Stimulated activated CD4-positive, alpha-beta T cell treated with anti-CD3 and anti-CD28 coated beads, Interleukin-1b, Interleukin-23, amount 100 ng/mL, for 24 hours (primary cell): ENCODE data around the gene COL1A2.

Experiments
- DNase-seq, 4 experiments: peaks; one replicate each; pipeline ENCODE4 v3.0.0-alpha.2; 2020; ENCODE audit warnings: low read depth in 4 of 4, low spot score in 1 of 4

COL1A2 gene

DNA sequence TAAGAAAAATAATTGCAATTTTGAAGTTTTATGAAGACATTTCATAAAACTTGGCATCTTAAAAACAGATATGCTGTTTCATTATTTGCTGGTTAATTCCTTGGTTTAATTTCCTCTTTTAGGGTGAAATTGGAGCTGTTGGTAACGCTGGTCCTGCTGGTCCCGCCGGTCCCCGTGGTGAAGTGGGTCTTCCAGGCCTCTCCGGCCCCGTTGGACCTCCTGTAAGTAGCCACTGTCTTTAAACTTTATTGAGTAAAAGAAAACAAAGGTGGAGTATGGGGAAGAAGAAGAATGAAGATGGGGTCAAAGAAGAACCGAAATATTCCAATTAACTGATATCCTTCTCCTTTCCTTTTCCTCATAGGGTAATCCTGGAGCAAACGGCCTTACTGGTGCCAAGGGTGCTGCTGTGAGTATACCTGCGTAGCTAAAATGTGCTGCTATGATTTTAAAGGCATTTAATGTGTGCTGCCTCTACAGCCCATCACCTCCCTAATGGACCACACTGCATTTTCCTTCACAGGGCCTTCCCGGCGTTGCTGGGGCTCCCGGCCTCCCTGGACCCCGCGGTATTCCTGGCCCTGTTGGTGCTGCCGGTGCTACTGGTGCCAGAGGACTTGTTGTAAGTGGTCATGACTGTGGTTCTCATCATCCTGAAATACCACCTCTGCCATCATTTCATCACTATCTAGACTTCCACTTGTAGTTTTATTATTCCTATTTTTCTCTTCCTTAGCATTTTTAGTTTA, 14.7 kb downstream of the COL1A2 start:
- no peak for DNase-seq

DNA sequence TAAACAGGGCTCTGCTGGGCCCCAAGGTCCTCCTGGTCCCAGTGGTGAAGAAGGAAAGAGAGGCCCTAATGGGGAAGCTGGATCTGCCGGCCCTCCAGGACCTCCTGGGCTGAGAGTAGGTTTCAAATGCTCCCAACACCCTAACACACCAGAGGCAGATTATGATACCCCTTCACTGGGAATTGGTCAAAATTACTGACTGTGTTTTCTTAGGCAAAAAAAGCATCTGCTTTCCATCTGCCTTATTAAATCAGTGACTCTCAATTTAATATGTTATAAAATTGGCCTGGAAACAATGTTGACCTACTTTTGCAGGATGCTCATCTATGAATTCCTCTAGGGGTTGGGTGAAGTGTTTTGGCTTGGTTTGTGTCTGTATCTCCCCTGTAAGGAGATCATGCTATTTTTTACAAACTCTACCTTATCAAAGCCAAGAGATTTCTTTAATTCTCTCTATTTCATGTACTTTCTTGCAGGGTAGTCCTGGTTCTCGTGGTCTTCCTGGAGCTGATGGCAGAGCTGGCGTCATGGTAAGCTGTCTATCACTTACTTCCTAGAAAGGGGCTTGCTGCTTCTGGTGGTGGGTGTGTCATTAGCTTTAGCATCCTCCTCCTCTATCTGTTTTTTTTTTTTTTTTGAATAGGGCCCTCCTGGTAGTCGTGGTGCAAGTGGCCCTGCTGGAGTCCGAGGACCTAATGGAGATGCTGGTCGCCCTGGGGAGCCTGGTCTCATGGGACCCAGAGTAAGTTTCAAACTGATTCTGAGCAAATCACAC, 15.9 kb downstream of the COL1A2 start:
- no peak for DNase-seq

DNA sequence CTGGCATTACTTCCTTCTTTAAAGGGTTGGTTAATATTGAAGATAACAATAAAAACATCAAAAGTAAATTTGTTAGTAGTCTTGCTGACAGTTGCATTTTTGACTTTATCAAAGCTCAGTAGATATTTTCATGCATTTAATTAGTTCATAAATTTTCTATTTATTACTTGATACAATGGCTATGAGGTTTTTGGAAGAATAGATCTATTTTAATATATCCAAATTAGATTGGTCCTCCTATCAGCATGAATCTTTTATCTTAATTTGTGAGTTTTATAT, 16.4 kb downstream of the COL1A2 start:
- DNase-seq: no peak

DNA sequence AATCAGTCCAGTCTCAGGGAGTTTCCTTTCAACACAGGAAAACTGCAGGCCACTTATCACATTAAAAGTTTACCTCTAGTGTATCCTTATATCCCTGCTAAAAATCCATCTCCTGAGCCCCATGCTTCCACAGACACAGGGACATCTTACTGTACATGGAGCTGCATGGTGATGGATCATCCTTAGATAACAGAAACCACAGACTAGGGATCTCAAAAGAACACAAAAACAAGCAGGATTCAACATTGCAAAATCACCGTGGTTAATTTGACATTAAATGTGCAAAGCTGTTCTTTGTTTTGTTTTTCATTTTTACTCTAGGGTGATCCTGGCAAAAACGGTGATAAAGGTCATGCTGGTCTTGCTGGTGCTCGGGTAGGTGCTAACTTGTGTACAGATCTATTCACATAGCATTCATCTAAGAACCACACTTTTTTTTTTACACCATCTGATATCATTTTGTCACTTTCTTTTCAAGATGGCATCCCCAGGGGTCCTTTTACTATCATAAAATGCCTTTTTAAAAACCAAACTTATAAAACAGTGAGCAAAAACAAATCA, 18.1 kb downstream of the COL1A2 start:
- DNase-seq: no peak

DNA sequence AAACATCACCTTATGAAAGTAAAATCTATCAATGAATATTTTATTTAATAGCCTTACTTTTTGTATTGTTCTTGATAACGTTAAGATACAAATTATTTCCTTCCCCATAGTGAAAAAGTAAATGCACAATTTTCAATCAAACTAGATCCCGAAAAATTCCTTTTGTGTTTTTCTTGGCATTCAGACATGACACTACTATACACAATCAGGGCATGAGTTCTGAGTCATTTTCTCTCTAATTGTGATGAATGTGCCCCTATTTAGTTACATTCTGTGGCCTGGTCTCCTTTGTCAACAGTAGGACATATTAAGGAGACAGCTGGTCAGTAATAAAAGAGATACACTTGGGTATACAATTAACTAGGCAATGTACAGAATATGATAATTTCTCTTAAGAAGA, 19.8 kb downstream of the COL1A2 start:
- no peak for DNase-seq

DNA sequence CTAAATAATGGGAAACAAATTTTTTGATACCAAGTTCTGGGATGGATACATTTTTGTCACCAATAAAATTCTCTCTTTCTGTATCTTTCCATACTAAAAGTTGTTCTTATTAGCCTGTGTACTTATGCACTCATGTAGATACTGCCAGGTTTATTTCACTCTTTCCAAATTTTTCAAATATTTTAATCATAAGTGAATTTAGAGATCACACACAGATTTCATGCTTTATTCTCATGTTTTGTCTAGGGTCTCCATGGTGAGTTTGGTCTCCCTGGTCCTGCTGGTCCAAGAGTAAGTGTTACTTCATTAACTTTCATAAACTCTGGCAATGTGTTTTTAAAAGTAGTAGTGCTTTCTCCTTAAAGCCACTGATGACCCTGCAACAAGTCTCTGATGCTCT, 20.3 kb downstream of the COL1A2 start:
- no peak for DNase-seq

DNA sequence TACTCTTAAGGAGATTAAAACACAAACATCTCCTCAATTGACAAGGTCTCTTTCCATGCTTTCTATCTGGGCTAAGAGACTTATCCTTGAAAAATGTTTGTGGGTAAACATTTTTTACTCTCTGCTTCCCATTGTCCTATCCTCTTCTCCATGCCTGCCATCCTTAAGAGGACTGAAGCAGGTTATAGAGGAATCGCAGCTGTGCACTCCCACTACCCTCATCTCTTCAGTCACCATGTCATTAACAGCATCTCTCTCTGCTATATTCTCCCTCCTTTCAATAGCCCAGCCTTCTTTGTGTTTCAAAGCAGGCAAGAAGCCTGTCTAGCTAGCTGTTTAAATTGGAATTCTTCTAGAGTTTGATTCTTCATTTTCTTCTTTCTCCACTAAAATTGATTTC, 22.6 kb downstream of the COL1A2 start:
- DNase-seq: no peak

DNA sequence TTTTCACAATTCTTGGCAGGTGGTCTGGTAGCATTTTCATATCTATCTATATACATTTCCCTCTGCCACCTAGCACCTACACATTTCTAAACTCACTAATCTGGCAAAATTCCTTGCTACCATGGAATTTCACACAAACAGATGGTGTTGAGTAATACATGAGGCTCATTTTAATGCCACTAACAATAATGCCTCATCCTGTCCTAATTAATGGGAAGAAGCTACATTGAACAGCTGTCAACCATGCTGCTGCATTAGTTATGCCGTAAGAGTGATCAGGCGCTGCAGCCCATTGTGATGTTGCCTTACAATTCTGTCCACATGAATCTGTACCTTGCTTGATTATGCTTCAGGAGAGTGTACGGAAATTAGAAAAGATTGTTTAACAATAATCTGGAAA, 23.2 kb downstream of the COL1A2 start:
- no peak for DNase-seq

DNA sequence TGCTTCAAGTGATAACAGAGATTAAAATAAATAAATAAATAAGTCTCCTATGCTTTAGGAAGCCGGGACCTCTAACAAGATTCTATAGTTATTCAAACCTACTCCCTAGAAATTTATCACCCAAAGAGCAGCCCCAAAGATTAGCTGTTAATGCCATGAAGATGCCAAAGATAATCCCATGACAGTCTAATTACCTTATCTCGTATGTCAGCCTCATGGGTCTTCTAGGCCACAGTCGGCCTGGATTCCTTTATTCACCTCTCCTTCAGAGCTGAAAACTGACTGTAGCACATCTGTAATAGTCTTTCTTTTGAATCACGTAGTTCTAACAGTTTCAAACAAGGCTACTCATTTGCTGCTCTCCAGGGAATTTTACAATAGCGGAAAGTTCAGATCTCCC, 24.2 kb downstream of the COL1A2 start:
- DNase-seq: no peak

DNA sequence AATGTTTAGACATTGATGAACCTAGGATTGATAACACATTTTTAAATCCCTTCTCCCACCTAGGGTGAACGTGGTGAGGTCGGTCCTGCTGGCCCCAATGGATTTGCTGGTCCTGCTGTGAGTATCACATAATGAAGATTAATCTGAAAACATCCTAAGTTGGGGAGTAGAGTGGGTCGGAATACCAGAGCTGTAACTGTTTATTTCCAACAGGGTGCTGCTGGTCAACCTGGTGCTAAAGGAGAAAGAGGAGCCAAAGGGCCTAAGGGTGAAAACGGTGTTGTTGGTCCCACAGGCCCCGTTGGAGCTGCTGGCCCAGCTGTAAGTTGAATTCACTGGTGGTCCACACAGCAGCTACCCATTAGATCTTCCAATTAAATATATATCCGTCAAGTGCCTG, 25.6 kb downstream of the COL1A2 start:
- DNase-seq: no peak

DNA sequence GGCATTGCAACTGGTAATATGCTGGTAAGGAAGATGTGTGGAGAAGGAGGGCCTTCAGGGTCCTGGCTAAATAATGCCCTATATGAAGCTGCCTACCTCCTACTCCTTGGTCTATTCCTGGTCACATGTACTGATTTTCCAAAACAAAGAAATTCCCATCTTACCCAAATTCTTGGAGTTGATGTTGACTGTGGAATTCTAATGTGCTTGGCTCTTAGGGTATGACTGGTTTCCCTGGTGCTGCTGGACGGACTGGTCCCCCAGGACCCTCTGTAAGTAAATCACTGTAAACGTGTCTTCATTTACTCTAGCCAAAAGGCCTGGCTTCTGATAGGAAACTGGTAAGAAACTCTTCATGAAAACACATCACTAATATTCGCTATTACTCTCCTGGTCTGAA, 27.0 kb downstream of the COL1A2 start:
- no peak for DNase-seq

DNA sequence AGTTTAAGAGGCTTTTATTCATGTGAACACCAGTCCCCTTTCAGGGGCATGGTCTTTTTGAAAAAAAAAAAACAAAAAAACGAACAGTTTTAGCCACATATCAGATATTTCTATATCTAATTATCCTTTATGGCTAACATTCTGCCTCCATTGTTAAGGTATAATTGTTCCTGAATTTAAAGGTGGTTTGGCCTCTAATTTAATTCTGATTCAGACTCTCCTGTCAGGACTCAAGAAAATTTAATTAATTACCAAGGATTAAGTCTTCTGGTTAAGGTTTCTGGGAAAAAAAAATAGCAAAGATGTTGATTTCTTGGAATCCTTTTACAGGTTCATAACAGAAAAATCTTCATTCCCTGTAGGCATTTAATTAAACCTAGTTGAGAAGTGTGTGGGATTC, 27.4 kb downstream of the COL1A2 start:
- DNase-seq: no peak

DNA sequence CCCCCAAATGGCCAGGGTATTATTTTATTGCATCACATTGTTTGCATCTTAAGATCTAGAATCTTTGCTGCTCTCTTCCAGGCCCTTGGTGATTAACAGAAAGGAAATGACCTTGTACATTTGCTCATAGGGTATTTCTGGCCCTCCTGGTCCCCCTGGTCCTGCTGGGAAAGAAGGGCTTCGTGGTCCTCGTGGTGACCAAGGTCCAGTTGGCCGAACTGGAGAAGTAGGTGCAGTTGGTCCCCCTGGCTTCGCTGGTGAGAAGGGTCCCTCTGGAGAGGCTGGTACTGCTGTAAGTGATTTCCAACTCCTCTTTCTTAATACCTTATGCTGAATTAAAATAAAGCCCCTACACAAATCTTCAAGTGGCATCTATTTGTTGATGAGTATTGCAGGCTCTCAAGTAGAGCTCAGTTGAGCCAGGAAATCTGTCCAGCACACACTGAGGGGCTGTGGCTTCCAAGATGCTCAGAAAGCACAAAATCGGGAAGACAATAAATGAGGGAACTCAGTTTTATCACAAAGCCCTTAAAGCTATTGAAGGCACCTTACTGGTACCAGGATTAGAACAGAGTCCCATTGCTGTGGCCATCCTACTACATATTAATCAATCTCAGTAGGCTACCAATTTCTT, 28.2 kb downstream of the COL1A2 start:
- DNase-seq: no peak

DNA sequence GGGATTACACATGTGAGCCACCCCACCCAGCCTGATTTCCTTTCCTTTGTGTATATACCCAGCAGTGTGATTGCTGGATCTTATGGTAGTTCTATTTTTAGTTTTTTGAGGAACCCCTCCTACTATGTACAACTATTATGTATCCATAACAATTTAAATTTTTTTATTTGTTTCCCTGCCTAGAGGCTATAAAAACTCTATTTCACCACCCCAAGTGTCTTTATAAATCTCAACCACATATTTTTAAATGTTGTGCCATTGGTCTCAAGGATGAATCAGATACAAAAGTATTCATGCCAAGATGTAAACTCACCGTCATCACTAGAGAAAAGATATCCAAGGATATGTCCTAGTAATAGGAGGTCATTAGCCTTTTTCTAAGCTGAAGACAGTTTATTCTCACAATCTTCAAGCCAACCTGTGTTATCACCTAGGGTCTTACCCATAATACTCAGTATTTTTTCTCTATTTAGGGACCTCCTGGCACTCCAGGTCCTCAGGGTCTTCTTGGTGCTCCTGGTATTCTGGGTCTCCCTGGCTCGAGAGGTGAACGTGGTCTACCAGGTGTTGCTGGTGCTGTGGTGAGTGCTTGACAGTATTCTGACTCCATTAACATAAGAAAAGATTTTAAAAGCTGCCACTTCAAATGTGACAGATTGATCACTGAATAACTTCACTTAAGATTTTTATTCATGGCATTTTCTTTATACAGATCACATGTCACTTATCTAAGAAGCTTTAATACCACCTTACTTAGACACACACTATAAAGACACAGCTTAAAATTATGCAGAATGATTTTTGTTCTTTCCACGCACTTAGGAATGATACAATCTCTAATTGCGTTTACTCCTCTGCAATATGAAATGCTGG, 29.4 kb downstream of the COL1A2 start:
- no peak for DNase-seq

DNA sequence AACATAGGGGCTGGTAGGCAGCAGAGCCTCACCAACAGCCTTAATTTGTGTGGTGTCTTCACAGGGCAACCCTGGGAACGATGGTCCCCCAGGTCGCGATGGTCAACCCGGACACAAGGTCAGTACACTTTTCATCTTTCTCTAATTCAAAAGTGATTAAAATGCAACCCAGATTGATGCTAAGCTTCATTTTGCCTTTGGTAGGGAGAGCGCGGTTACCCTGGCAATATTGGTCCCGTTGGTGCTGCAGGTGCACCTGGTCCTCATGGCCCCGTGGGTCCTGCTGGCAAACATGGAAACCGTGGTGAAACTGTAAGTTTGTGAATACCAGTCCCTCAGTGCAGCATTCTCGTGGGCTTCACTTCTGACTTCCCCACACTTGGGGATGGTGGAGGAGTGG, 30.9 kb downstream of the COL1A2 start:
- DNase-seq: no peak

DNA sequence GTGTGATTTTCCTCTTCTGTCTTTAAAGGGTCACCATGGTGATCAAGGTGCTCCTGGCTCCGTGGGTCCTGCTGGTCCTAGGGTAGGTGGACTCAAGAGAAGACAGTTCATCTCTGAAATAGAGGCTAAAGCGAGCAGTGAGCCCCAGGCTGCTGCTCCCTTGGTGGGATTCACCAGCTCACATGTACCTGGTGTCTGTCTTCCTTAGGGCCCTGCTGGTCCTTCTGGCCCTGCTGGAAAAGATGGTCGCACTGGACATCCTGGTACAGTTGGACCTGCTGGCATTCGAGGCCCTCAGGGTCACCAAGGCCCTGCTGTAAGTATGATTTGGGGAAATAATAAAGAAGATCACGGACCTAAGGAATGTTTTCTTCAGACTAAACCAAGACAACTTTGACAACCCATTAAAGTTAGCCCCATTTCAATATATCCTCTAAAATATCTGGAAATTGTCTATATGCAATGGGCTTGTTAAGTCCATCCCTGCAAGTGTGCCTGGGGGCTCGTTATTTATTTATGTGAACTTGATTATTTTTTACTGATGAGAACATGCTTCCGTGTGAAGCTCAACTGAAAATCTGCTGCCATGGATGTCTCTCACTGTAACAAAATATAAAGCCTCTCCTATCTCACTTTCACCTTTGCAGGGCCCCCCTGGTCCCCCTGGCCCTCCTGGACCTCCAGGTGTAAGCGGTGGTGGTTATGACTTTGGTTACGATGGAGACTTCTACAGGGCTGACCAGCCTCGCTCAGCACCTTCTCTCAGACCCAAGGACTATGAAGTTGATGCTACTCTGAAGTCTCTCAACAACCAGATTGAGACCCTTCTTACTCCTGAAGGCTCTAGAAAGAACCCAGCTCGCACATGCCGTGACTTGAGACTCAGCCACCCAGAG, 32.5 kb downstream of the COL1A2 start:
- no peak for DNase-seq

DNA sequence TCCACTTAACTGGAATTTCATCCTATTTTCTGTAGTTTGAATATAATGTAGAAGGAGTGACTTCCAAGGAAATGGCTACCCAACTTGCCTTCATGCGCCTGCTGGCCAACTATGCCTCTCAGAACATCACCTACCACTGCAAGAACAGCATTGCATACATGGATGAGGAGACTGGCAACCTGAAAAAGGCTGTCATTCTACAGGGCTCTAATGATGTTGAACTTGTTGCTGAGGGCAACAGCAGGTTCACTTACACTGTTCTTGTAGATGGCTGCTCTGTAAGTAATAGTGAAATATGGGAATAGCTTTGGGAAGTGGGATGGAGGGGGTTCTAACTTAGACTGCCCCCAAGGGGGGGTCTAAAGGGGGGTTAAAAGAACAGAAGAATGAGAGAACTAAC, 34.5 kb downstream of the COL1A2 start:
- no peak for DNase-seq

DNA sequence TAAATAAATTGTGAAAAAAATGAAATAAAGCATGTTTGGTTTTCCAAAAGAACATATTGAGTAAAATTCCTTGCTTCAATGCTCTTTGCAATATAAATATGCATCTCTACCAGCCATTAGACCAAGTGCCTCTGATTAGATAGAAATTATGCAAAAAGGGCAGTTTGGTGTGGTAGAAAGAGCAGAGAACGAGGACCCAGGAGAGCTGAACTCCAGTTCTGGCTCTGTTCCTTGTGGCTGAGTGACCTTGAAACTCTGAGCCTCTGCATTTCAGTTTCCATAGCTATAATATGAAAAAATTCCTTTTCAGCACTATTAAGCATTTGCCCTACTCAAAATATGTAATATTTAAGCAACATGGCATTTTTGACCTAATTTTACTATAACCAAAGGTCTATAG, 36.5 kb downstream of the COL1A2 start:
- no peak for DNase-seq

DNA sequence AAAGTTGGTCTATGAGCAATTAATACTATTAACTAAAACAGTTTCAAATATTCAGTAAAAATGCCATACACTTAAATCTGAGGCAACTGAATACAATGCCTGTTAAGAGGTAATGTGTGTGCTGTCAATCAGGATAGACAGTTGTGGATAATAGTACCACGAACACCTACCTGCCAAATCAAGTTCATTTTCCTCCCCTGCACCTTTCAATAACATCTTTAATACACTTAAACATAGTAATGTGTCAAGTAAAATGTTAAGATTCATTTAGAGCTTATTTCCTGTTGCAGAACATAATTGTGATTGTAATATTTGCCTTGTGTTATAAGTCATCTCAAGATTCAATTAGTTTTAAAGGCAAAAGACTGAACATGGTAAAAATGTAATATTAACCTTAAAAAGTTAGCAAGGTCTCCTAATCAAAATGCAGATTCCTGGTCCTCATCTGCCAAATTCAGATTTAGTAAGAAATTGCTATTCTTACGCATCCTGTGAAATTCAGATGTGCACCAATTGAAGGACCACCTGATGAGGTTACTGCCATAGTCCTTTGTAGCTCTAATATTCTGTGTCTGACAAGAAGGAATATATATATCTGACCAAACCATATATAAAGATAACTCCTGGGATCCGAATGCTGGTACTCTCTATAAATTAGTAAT, 37.1 kb downstream of the COL1A2 start:
- no peak for DNase-seq

DNA sequence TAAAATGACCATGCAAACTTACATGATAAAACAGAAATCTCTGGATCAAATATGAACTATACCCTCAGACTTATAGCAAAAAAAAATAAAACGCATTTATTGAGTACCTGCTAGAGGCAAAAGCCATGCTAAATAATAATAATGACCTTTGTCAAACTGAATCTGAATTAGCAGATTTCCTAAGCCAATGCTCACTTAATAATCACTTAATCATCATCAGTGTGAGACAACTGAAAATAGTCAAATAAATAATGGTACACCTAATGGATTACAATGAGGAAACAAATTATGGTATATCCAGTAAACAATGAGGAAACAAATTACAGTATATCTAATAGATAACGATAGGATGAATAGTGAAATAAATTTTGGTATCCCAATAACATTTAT, 37.6 kb downstream of the COL1A2 start:
- no peak for DNase-seq
